H1 (cell line): ENCODE data around the gene ARHGAP42. TPM values are rescaled to one million over a fixed set of nuclear protein-coding genes. Genes with fewer than 3 reads are reported as not detected.

ENCODE experiments used
- CTCF ChIA-PET: fragments of 300-600 bp; sonication (Branson Sonifier 250); formaldehyde crosslinking; loops from one replicate; lab custom pipeline; 2021; ENCODE audit not compliant: partially characterized antibody; lab: Charles Lee
- POLR2A ChIA-PET: fragments of 300-600 bp; sonication (Branson Sonifier 250); formaldehyde crosslinking; loops from one replicate; lab custom pipeline; 2021; ENCODE audit warnings: inconsistent platforms; ENCODE audit not compliant: partially characterized antibody; lab: Charles Lee
- DNase-seq, 2 experiments: peaks; one replicate each; pipeline versions ENCODE4 v3.0.0 to v3.0.0-alpha.2; 2010 to 2022; ENCODE audit warnings: low spot score in 2 of 2, low read depth in 1 of 2, mixed read lengths in 1 of 2
- FAIRE-seq: peaks from 2 replicates; lab custom pipeline; 2011; peaks lifted over from hg19 to GRCh38; lab: Jason Lieb, UNC
- H2AFZ ChIP-seq: 2 replicates; pipeline ENCODE4 v1.8.1; 2012; ENCODE audit warnings: low read length, inconsistent platforms
- H2AK5ac ChIP-seq: 2 replicates; pipeline ENCODE4 v1.6.1; 2013; ENCODE audit warnings: low read depth, low read length
- H2BK120ac ChIP-seq: replicated peaks from 2 replicates; pipeline ENCODE3; 2013; ENCODE audit warnings: low read depth, low read length, inconsistent platforms
- H2BK12ac ChIP-seq: 2 replicates; pipeline ENCODE4 v1.6.1; 2013; ENCODE audit warnings: low read depth, low read length
- H2BK15ac ChIP-seq: 2 replicates; pipeline ENCODE4 v1.6.1; 2013; ENCODE audit warnings: low read length
- H2BK20ac ChIP-seq: 2 replicates; pipeline ENCODE4 v1.6.1; 2013; ENCODE audit warnings: low read length
- H2BK5ac ChIP-seq: 2 replicates; pipeline ENCODE4 v1.6.1; 2013; ENCODE audit warnings: low read depth, low read length
- H3K14ac ChIP-seq: 2 replicates; pipeline ENCODE4 v1.6.1; 2013; ENCODE audit warnings: inconsistent platforms; ENCODE audit not compliant: insufficient read length
- H3K18ac ChIP-seq: 2 replicates; pipeline ENCODE4 v1.6.1; 2013; ENCODE audit warnings: low read length; ENCODE audit errors: extremely low read depth
- H3K23ac ChIP-seq: 2 replicates; pipeline ENCODE4 v1.6.1; 2013; ENCODE audit warnings: inconsistent platforms; ENCODE audit not compliant: insufficient read length
- H3K23me2 ChIP-seq: 2 replicates; pipeline ENCODE4 v1.6.1; 2013; ENCODE audit warnings: low read depth, low read length
- H3K27ac ChIP-seq: 2 replicates; pipeline ENCODE4 v1.6.1; 2011; ENCODE audit warnings: low read depth, low read length, inconsistent platforms
- H3K27me3 ChIP-seq, 4 experiments: replicated peaks in 1 of 4; 1 replicate in 1 of 4; 2 replicates in 3 of 4; pipeline versions ENCODE4 v1.6.1 to v1.8.1; 2011 to 2013; ENCODE audit warnings: low read length in 3 of 4, mild to moderate bottlenecking in 3 of 4, inconsistent platforms in 2 of 4, mixed read lengths in 2 of 4, moderate library complexity in 1 of 4; ENCODE audit not compliant: control insufficient read depth in 3 of 4, insufficient read depth in 3 of 4; ENCODE audit errors: extremely low read depth in 1 of 4
- H3K36me3 ChIP-seq, 4 experiments: 2 replicates each; pipeline versions ENCODE4 v1.6.1 to v1.8.1; 2011 to 2013; ENCODE audit warnings: mild to moderate bottlenecking in 4 of 4, low read length in 3 of 4, moderate library complexity in 2 of 4, control low read depth in 1 of 4, inconsistent platforms in 1 of 4; ENCODE audit not compliant: insufficient read depth in 4 of 4, control insufficient read depth in 2 of 4
- H3K4ac ChIP-seq: replicated peaks from 2 replicates; pipeline ENCODE3; 2013; ENCODE audit warnings: low read length, low read depth, mixed read lengths, inconsistent platforms; ENCODE audit not compliant: insufficient read length
- H3K4me1 ChIP-seq, 4 experiments: replicated peaks in 1 of 4; 1 replicate in 1 of 4; 2 replicates in 3 of 4; pipeline versions ENCODE4 v1.6.1 to v1.8.1; 2011 to 2013; ENCODE audit warnings: low read length in 3 of 4, inconsistent platforms in 2 of 4, mixed read lengths in 1 of 4; ENCODE audit not compliant: insufficient read depth in 4 of 4, control insufficient read depth in 3 of 4
- H3K4me2 ChIP-seq, 2 experiments: 2 replicates each; pipeline versions ENCODE4 v1.6.1 to v1.8.1; 2011 to 2013; ENCODE audit warnings: low read depth in 2 of 2, low read length in 2 of 2, control low read depth in 1 of 2, inconsistent platforms in 1 of 2, mild to moderate bottlenecking in 1 of 2; ENCODE audit not compliant: insufficient read depth in 1 of 2
- H3K4me3 ChIP-seq, 4 experiments: fragments of 200-600, 300-600 bp in 1 of 4; sonication (generic), shearing (Covaris generic), sonication (Bioruptor Twin) in 1 of 4; 2 replicates each; pipeline versions ENCODE4 v1.5.1 to v1.8.1; 2011 to 2016; ENCODE audit warnings: low read length in 4 of 4, low read depth in 3 of 4, control low read depth in 2 of 4, inconsistent platforms in 2 of 4, mild to moderate bottlenecking in 2 of 4, mixed read lengths in 1 of 4, moderate library complexity in 1 of 4; ENCODE audit not compliant: insufficient read depth in 2 of 4; ENCODE audit errors: extremely low read depth in 1 of 4
- H3K56ac ChIP-seq: replicated peaks from 2 replicates; pipeline ENCODE3; 2013; ENCODE audit warnings: low read depth, mild to moderate bottlenecking, mixed read lengths, low read length, inconsistent platforms; ENCODE audit not compliant: insufficient read length
- H3K79me1 ChIP-seq: 2 replicates; pipeline ENCODE4 v1.6.1; 2013; ENCODE audit warnings: low read depth, low read length, control low read depth
- H3K79me2 ChIP-seq, 2 experiments: 2 replicates each; pipeline versions ENCODE4 v1.6.1 to v1.8.1; 2012 to 2013; ENCODE audit warnings: low read length in 2 of 2, mild to moderate bottlenecking in 2 of 2, inconsistent platforms in 1 of 2; ENCODE audit not compliant: insufficient read depth in 2 of 2, control insufficient read depth in 1 of 2
- H3K9ac ChIP-seq, 4 experiments: replicated peaks in 1 of 4; 1 replicate in 1 of 4; 2 replicates in 3 of 4; pipeline versions ENCODE4 v1.6.1 to v1.8.1; 2011 to 2013; ENCODE audit warnings: low read depth in 3 of 4, low read length in 3 of 4, control low read depth in 2 of 4, mild to moderate bottlenecking in 2 of 4, moderate library complexity in 2 of 4, inconsistent platforms in 1 of 4; ENCODE audit errors: extremely low read depth in 1 of 4
- H3K9me3 ChIP-seq, 2 experiments: 2 replicates each; pipeline versions ENCODE4 v1.6.1 to v1.8.1; 2012 to 2013; ENCODE audit warnings: mild to moderate bottlenecking in 2 of 2, moderate library complexity in 2 of 2, control low read depth in 1 of 2, inconsistent platforms in 1 of 2, low read depth in 1 of 2, low read length in 1 of 2, mixed read lengths in 1 of 2; ENCODE audit not compliant: insufficient read depth in 2 of 2
- H4K20me1 ChIP-seq, 2 experiments: replicated peaks in 1 of 2; 2 replicates each; pipeline versions ENCODE3 to v1.8.1; 2011 to 2013; ENCODE audit warnings: inconsistent platforms in 2 of 2, low read length in 2 of 2, mild to moderate bottlenecking in 1 of 2; ENCODE audit not compliant: insufficient read depth in 2 of 2, control insufficient read depth in 1 of 2
- H4K5ac ChIP-seq: 2 replicates; pipeline ENCODE4 v1.6.1; 2013; ENCODE audit warnings: low read length, low read depth, mixed read lengths, inconsistent platforms; ENCODE audit not compliant: insufficient read length
- H4K8ac ChIP-seq: 2 replicates; pipeline ENCODE4 v1.8.0; 2013; ENCODE audit warnings: mild to moderate bottlenecking, moderate library complexity, low read length, inconsistent platforms; ENCODE audit not compliant: insufficient read depth; ENCODE audit errors: extremely low read depth
- H4K91ac ChIP-seq: replicated peaks from 2 replicates; pipeline ENCODE3; 2013; ENCODE audit warnings: low read length, mixed read lengths, inconsistent platforms; ENCODE audit not compliant: insufficient read length
- BRCA1 ChIP-seq: IDR thresholded peaks from 2 replicates; pipeline ENCODE4 v1.6.1; 2012; ENCODE audit warnings: low read depth, low read length, improper control_type of control experiment
- GTF2F1 ChIP-seq: IDR thresholded peaks from 2 replicates; pipeline ENCODE4 v1.6.1; 2012; ENCODE audit warnings: low read depth, low read length, improper control_type of control experiment, borderline replicate concordance
- HDAC6 ChIP-seq: IDR thresholded peaks from one replicate; pipeline ENCODE4 v1.7.1; 2012; ENCODE audit warnings: low read depth, mild to moderate bottlenecking, inconsistent platforms, low read length, moderate library complexity
- RAD21 ChIP-seq, 2 experiments: IDR thresholded peaks in 1 of 2; conservative IDR thresholded peaks in 1 of 2; 2 replicates each; pipeline ENCODE4 v1.6.1; 2011; ENCODE audit warnings: low read depth in 2 of 2, low read length in 2 of 2, improper control_type of control experiment in 1 of 2, inconsistent platforms in 1 of 2, mild to moderate bottlenecking in 1 of 2, moderate library complexity in 1 of 2
- RFX5 ChIP-seq: IDR thresholded peaks from 2 replicates; pipeline ENCODE4 v1.6.1; 2011; ENCODE audit warnings: low read depth, low read length, improper control_type of control experiment, borderline replicate concordance
- RXRA ChIP-seq: IDR thresholded peaks from 2 replicates; pipeline ENCODE4 v1.6.1; 2011; ENCODE audit warnings: low read depth, mild to moderate bottlenecking, low read length, moderate library complexity; ENCODE audit not compliant: insufficient read depth
- TAF1 ChIP-seq: IDR thresholded peaks from 2 replicates; pipeline ENCODE4 v1.6.1; 2011; ENCODE audit warnings: mild to moderate bottlenecking, low read depth, low read length
- ZNF274 ChIP-seq: IDR thresholded peaks from 2 replicates; pipeline ENCODE4 v1.7.0; 2012; ENCODE audit warnings: low read length, borderline replicate concordance; ENCODE audit errors: extremely low read depth
- WGBS, 2 experiments: shearing (Covaris generic) in 1 of 2; methylation state at CpG; one replicate each; pipeline versions ENCODE4 v1.1.6 to v1.1.7; 2013 to 2015; ENCODE audit warnings: low lambda C conversion rate in 2 of 2, mixed read lengths in 2 of 2, inconsistent platforms in 1 of 2, low coverage in 1 of 2, missing lambda C conversion rate in 1 of 2; ENCODE audit not compliant: insufficient replicate concordance in 2 of 2, insufficient coverage in 1 of 2, insufficient read length in 1 of 2; ENCODE audit errors: extremely low coverage in 1 of 2, missing lambda C conversion rate in 1 of 2; 5-methylcytosine and 5-hydroxymethylcytosine counted together
- polyA plus RNA-seq, 7 experiments: library from polyadenylated mRNA; depleted of rRNA in 3 of 7; stranded (reverse) in 5 of 7; unstranded in 2 of 7; fragments of >200 nt in 5 of 7; fragments of 200-250 nt in 2 of 7; gene quantifications; 1 replicate in 5 of 7; 2 replicates in 1 of 7; 4 replicates in 1 of 7; pipeline versions ENCODE4 v1.2.1 to v1.2.3, GENCODE V29; 2011 to 2013; ENCODE audit warnings: missing spikeins in 2 of 7, mixed read lengths in 2 of 7
- total RNA-seq: library from RNA; stranded (reverse); fragmentation: NEBNext Ultra II Directional; extraction: Animal tissue kit (Norgen Biotek cat#: 25700); gene quantifications from 2 replicates; pipeline ENCODE4 v1.2.1, GENCODE V29; 2021

Gene ARHGAP42
- total and polyA plus RNA-seq, 2 of the 8 experiments (the other 6 are each of a cell fraction or from before 2014, with no cell fraction given), result 22.2 to 33.5 TPM

GRCh38 chr11:100940111-100940510 lies 253.0 kb downstream of the ARHGAP42 start:
- POLR2A ChIA-PET, result no interaction called here
- no peak overlapping the region for H4K8ac ChIP-seq
- no peaks in the 10 kb centered on the region for H3K9me3 ChIP-seq
- H4K20me1 ChIP-seq, result peaks cover 0 to 2% of the 10 kb centered on the region in 2 experiments
- no peak overlapping the region for H3K18ac ChIP-seq
- no peak overlapping the region for H3K4me3 ChIP-seq
- no peak overlapping the region for H2BK20ac ChIP-seq
- no peak overlapping the region for H3K4ac ChIP-seq
- H3K23ac ChIP-seq, result no peak overlapping the region
- H2BK12ac ChIP-seq, result no peak overlapping the region
- no peaks in the 10 kb centered on the region for H3K79me1 ChIP-seq
- H3K4me1 ChIP-seq, result no peaks in the 10 kb centered on the region
- no peak overlapping the region for H3K9ac ChIP-seq
- H3K56ac ChIP-seq, result no peak overlapping the region
- H2AFZ ChIP-seq, result no peak overlapping the region
- no peak overlapping the region for H3K4me2 ChIP-seq
- H3K27me3 ChIP-seq, result no peaks in the 10 kb centered on the region
- no peaks in the 10 kb centered on the region for H3K79me2 ChIP-seq
- H3K36me3 ChIP-seq, result peaks cover 0 to 8% (median 1%) of the 10 kb centered on the region in 4 experiments; a peak in 1 of 8 replicates
- DNase-seq (no peak), FAIRE-seq (no peak)
- 95% methylated on average over 3 of the region's 3 CpGs; no CpG with 5 or more reads in 1 of the 2 experiments for WGBS, 2 experiments
- H3K23me2 ChIP-seq, result no peaks in the 10 kb centered on the region
- H3K14ac ChIP-seq, result no peak overlapping the region
- no peak overlapping the region for H3K27ac ChIP-seq
- H2BK5ac ChIP-seq, result no peak overlapping the region
- CTCF ChIA-PET, result interaction anchor here (0.9 to 2.0 kb wide), 4 partner anchors 10 to 363 kb away, joined by 3 to 7 read pairs (median 4); no protein-coding TSS in a partner anchor
- H2BK120ac ChIP-seq, result no peak overlapping the region
- no peak overlapping the region for H4K91ac ChIP-seq
- no peak for TF ChIP-seq GTF2F1
- TF ChIP-seq RFX5, result no peak
- no peak for TF ChIP-seq RXRA
- no peak for TF ChIP-seq ZNF274
- no peak for TF ChIP-seq RAD21 (IDR thresholded peaks at IDR 0.05 in 1 of 2, conservative IDR thresholded peaks at IDR 0.05 in 1 of 2; ENCODE audit: low read depth in 2 of 2, low read length in 2 of 2)
- no peak for TF ChIP-seq TAF1
- TF ChIP-seq HDAC6, result no peak
- no peak for TF ChIP-seq BRCA1
- H4K5ac ChIP-seq, result no peak overlapping the region
- H2AK5ac ChIP-seq, result no peak overlapping the region
- H2BK15ac ChIP-seq, result no peak overlapping the region
